ENCODE results near the gene FN1. TPM values are rescaled to one million over a fixed set of nuclear protein-coding genes. Genes with fewer than 3 reads are reported as not detected.

Gene FN1
- total and polyA plus RNA-seq, 5 donors from 2014 or later = 0.45 to 0.89 (median 0.78) TPM; not detected in 1

GRCh38 chr2:215356948-215357461 is 78.9 kb downstream of the FN1 start:
- no peaks in the 10 kb centered on the region for H3K27me3 Mint-ChIP-seq
- no peak overlapping the region for H3K27ac Mint-ChIP-seq
- no peaks in the 10 kb centered on the region for H3K36me3 ChIP-seq (ENCODE audit: control insufficient read depth, insufficient read depth, low read length)
- no peaks in the 10 kb centered on the region for H3K9me3 ChIP-seq (ENCODE audit: control insufficient read depth in 2 of 2, low read length in 2 of 2)
- no peak overlapping the region for H3K4me3 Mint-ChIP-seq
- no peak overlapping the region for H3K4me3 ChIP-seq (ENCODE audit: low read depth, low read length)
- no peak overlapping the region for H3K27ac ChIP-seq (ENCODE audit: insufficient read depth, low read length, poor library complexity, severe bottlenecking)
- no peak for DNase-seq
- H3K4me1 Mint-ChIP-seq = peaks cover 0 to 4% (median 1%) of the 10 kb centered on the region in 4 donors
- H3K9me3 Mint-ChIP-seq = no peaks in the 10 kb centered on the region
- H3K4me1 ChIP-seq (ENCODE audit: control insufficient read depth, insufficient read depth, low read length, poor library complexity, severe bottlenecking) = no peaks in the 10 kb centered on the region
- H3K27me3 ChIP-seq (ENCODE audit: control insufficient read depth, insufficient read depth, low read length) = no peaks in the 10 kb centered on the region
- no peak for ATAC-seq (ENCODE audit: low read depth in 2 of 2)
- peaks cover 24% of the 10 kb centered on the region for H3K36me3 Mint-ChIP-seq

- H3K4me3 Mint-ChIP-seq = no peak overlapping the region
- peaks cover 0 to 4% (median 1%) of the 10 kb centered on the region in 4 donors for H3K4me1 Mint-ChIP-seq
- Histone ChIP-seq H3K9me3 (ENCODE audit: control insufficient read depth in 2 of 2, low read length in 2 of 2) (no peaks in the 10 kb centered on the region), H3K4me3 (ENCODE audit: low read depth, low read length) (no peak overlapping the region), H3K4me1 (ENCODE audit: control insufficient read depth, insufficient read depth, low read length, poor library complexity, severe bottlenecking) (no peaks in the 10 kb centered on the region), H3K27me3 (ENCODE audit: control insufficient read depth, insufficient read depth, low read length) (no peaks in the 10 kb centered on the region), H3K27ac (ENCODE audit: insufficient read depth, low read length, poor library complexity, severe bottlenecking) (no peak overlapping the region), H3K36me3 (ENCODE audit: control insufficient read depth, insufficient read depth, low read length) (no peaks in the 10 kb centered on the region)
- H3K27me3 Mint-ChIP-seq = no peaks in the 10 kb centered on the region
- DNase-seq (no peak), ATAC-seq (ENCODE audit: low read depth in 2 of 2) (no peak)
- no peak overlapping the region for H3K27ac Mint-ChIP-seq
- no peaks in the 10 kb centered on the region for H3K9me3 Mint-ChIP-seq
- H3K36me3 Mint-ChIP-seq = peaks cover 24% of the 10 kb centered on the region
These were observed 79.4 kb downstream of the FN1 start for GRCh38 chr2:215356334-215356947.

- H3K4me3 Mint-ChIP-seq = no peak overlapping the region
- Histone ChIP-seq H3K27me3 (ENCODE audit: control insufficient read depth, insufficient read depth, low read length) (no peaks in the 10 kb centered on the region), H3K36me3 (ENCODE audit: control insufficient read depth, insufficient read depth, low read length) (no peaks in the 10 kb centered on the region), H3K4me1 (ENCODE audit: control insufficient read depth, insufficient read depth, low read length, poor library complexity, severe bottlenecking) (no peaks in the 10 kb centered on the region), H3K9me3 (ENCODE audit: control insufficient read depth in 2 of 2, low read length in 2 of 2) (no peaks in the 10 kb centered on the region), H3K4me3 (ENCODE audit: low read depth, low read length) (no peak overlapping the region), H3K27ac (ENCODE audit: insufficient read depth, low read length, poor library complexity, severe bottlenecking) (no peak overlapping the region)
- no peaks in the 10 kb centered on the region for H3K27me3 Mint-ChIP-seq
- no peaks in the 10 kb centered on the region for H3K9me3 Mint-ChIP-seq
- peaks cover 26% of the 10 kb centered on the region for H3K36me3 Mint-ChIP-seq
- H3K27ac Mint-ChIP-seq = no peak overlapping the region
- ATAC-seq (ENCODE audit: low read depth in 2 of 2) (no peak), DNase-seq (no peak)
- peaks cover 0 to 4% (median 1%) of the 10 kb centered on the region in 4 donors for H3K4me1 Mint-ChIP-seq
These were observed 80.1 kb downstream of the FN1 start for GRCh38 chr2:215355801-215356200.

- Mint-ChIP-seq H3K27ac (no peak overlapping the region), H3K9me3 (no peaks in the 10 kb centered on the region), H3K27me3 (no peaks in the 10 kb centered on the region)
These were observed 80.8 kb downstream of the FN1 start for GRCh38 chr2:215354771-215355695.

GRCh38 chr2:215352602-215353001 is 83.3 kb downstream of the FN1 start:
- peak overlapping the region in 1 of 3 donors; percentile 26 for H3K27ac Mint-ChIP-seq
- no peak overlapping the region for H3K27ac ChIP-seq (ENCODE audit: insufficient read depth, low read length, poor library complexity, severe bottlenecking)
- no peak overlapping the region for H3K4me3 ChIP-seq (ENCODE audit: low read depth, low read length)
- no peaks in the 10 kb centered on the region for H3K27me3 Mint-ChIP-seq
- ATAC-seq (ENCODE audit: low read depth in 2 of 2) (no peak), DNase-seq (no peak)
- H3K4me1 Mint-ChIP-seq = peaks cover 0 to 4% (median 1%) of the 10 kb centered on the region in 4 donors
- H3K4me3 Mint-ChIP-seq = no peak overlapping the region
- no peaks in the 10 kb centered on the region for H3K4me1 ChIP-seq (ENCODE audit: control insufficient read depth, insufficient read depth, low read length, poor library complexity, severe bottlenecking)
- no peaks in the 10 kb centered on the region for H3K27me3 ChIP-seq (ENCODE audit: control insufficient read depth, insufficient read depth, low read length)
- H3K36me3 ChIP-seq (ENCODE audit: control insufficient read depth, insufficient read depth, low read length) = peaks cover 21% of the 10 kb centered on the region
- no peaks in the 10 kb centered on the region for H3K9me3 Mint-ChIP-seq
- no peaks in the 10 kb centered on the region for H3K9me3 ChIP-seq (ENCODE audit: control insufficient read depth in 2 of 2, low read length in 2 of 2)
- H3K36me3 Mint-ChIP-seq = peaks cover 46% of the 10 kb centered on the region

More at GRCh38 chr2:215354771-215355695, 80.8 kb downstream of the FN1 start:
- no peak overlapping the region for H3K27ac ChIP-seq (ENCODE audit: insufficient read depth, low read length, poor library complexity, severe bottlenecking)
- no peaks in the 10 kb centered on the region for H3K4me1 ChIP-seq (ENCODE audit: control insufficient read depth, insufficient read depth, low read length, poor library complexity, severe bottlenecking)
- no peak overlapping the region for H3K4me3 ChIP-seq (ENCODE audit: low read depth, low read length)
- Mint-ChIP-seq H3K4me1 (peaks cover 0 to 4% (median 1%) of the 10 kb centered on the region in 4 donors), H3K4me3 (no peak overlapping the region), H3K36me3 (peaks cover 31% of the 10 kb centered on the region)
- H3K27me3 ChIP-seq (ENCODE audit: control insufficient read depth, insufficient read depth, low read length) = no peaks in the 10 kb centered on the region
- H3K36me3 ChIP-seq (ENCODE audit: control insufficient read depth, insufficient read depth, low read length) = peaks cover 2% of the 10 kb centered on the region
- H3K9me3 ChIP-seq (ENCODE audit: control insufficient read depth in 2 of 2, low read length in 2 of 2) = no peaks in the 10 kb centered on the region
- no peak for ATAC-seq (ENCODE audit: low read depth in 2 of 2)
- no peak for DNase-seq

- Histone ChIP-seq H3K27ac (ENCODE audit: insufficient read depth, low read length, poor library complexity, severe bottlenecking) (no peak overlapping the region), H3K9me3 (ENCODE audit: control insufficient read depth in 2 of 2, low read length in 2 of 2) (no peaks in the 10 kb centered on the region), H3K4me1 (ENCODE audit: control insufficient read depth, insufficient read depth, low read length, poor library complexity, severe bottlenecking) (no peaks in the 10 kb centered on the region), H3K27me3 (ENCODE audit: control insufficient read depth, insufficient read depth, low read length) (no peaks in the 10 kb centered on the region), H3K4me3 (ENCODE audit: low read depth, low read length) (no peak overlapping the region), H3K36me3 (ENCODE audit: control insufficient read depth, insufficient read depth, low read length) (peaks cover 62% of the 10 kb centered on the region)
- H3K4me1 Mint-ChIP-seq = peaks cover 0 to 4% (median under 1%) of the 10 kb centered on the region in 4 donors
- H3K27ac Mint-ChIP-seq = no peak overlapping the region
- H3K27me3 Mint-ChIP-seq = no peaks in the 10 kb centered on the region
- no peak for ATAC-seq (ENCODE audit: low read depth in 2 of 2)
- H3K9me3 Mint-ChIP-seq = no peaks in the 10 kb centered on the region
- H3K4me3 Mint-ChIP-seq = no peak overlapping the region
- peaks cover 69% of the 10 kb centered on the region for H3K36me3 Mint-ChIP-seq
- DNase-seq = no peak
These were observed 88.0 kb downstream of the FN1 start for GRCh38 chr2:215347878-215348277.

GRCh38 chr2:215338883-215339679 is 96.8 kb downstream of the FN1 start:
- no peak for DNase-seq
- H3K9me3 Mint-ChIP-seq = no peaks in the 10 kb centered on the region
- H3K36me3 Mint-ChIP-seq = peaks cover 62% of the 10 kb centered on the region
- H3K4me3 ChIP-seq (ENCODE audit: low read depth, low read length) = no peak overlapping the region
- ATAC-seq (ENCODE audit: low read depth in 2 of 2) = no peak
- H3K36me3 ChIP-seq (ENCODE audit: control insufficient read depth, insufficient read depth, low read length) = peaks cover 86% of the 10 kb centered on the region
- no peak overlapping the region for H3K4me3 Mint-ChIP-seq
- H3K27me3 ChIP-seq (ENCODE audit: control insufficient read depth, insufficient read depth, low read length) = no peaks in the 10 kb centered on the region
- peaks cover 0 to 9% (median 3%) of the 10 kb centered on the region in 4 donors for H3K4me1 Mint-ChIP-seq
- H3K27ac ChIP-seq (ENCODE audit: insufficient read depth, low read length, poor library complexity, severe bottlenecking) = no peak overlapping the region
- no peaks in the 10 kb centered on the region for H3K27me3 Mint-ChIP-seq
- H3K27ac Mint-ChIP-seq = no peak overlapping the region
- H3K9me3 ChIP-seq (ENCODE audit: control insufficient read depth in 2 of 2, low read length in 2 of 2) = no peaks in the 10 kb centered on the region
- no peaks in the 10 kb centered on the region for H3K4me1 ChIP-seq (ENCODE audit: control insufficient read depth, insufficient read depth, low read length, poor library complexity, severe bottlenecking)
